D721Med (cell line): ENCODE data around the gene A2ML1.
"Not testable (repeated sequence)": the region's sequence is repeated elsewhere in the genome, so short reads cannot be mapped to it uniquely, and the experiment has no call there.

Experiments used
- DNase-seq: peaks from one replicate; pipeline ENCODE4 v3.0.0; 2011; ENCODE audit warnings: low spot score; ENCODE audit not compliant: insufficient read length
- FAIRE-seq: peaks from 2 replicates; lab custom pipeline; 2011; peaks lifted over from hg19 to GRCh38; lab: Jason Lieb, UNC
- CTCF ChIP-seq: IDR thresholded peaks from 2 replicates; pipeline ENCODE4 v1.5.1; 2012; ENCODE audit warnings: mild to moderate bottlenecking, control low read depth; ENCODE audit not compliant: insufficient read depth; ENCODE audit errors: missing control alignments

The A2ML1 gene

GRCh38 chr12:8911606-8912268, 89.3 kb downstream of the A2ML1 start:
- no peak for FAIRE-seq

GRCh38 chr12:8912914-8913313, 90.5 kb downstream of the A2ML1 start:
- TF ChIP-seq CTCF: no peak
- DNase-seq (no peak), FAIRE-seq (no peak)

More at GRCh38 chr12:8911606-8912268, 89.3 kb downstream of the A2ML1 start:
- no peak for TF ChIP-seq CTCF
- DNase-seq: no peak

GRCh38 chr12:8913702-8914032, 91.2 kb downstream of the A2ML1 start:
- TF ChIP-seq CTCF: no peak
- no peak for DNase-seq
- FAIRE-seq: peak; percentile 75

- DNase-seq: peak; percentile 34
- FAIRE-seq: not testable (repeated sequence)
- peak; percentile 9 for TF ChIP-seq CTCF
Measured at GRCh38 chr12:8914033-8914715, 91.8 kb downstream of the A2ML1 start, which contains the start of gene PHC1. TSS of gene PHC1 (plus strand) at chr12:8914509. CDS start at chr12:8917678, 3,169 bp downstream.

- DNase-seq (no peak), FAIRE-seq (no peak)
- no peak for TF ChIP-seq CTCF
Measured at GRCh38 chr12:8914716-8915526, 92.5 kb downstream of the A2ML1 start.

- TF ChIP-seq CTCF: no peak
- FAIRE-seq (no peak), DNase-seq (no peak)
Measured at GRCh38 chr12:8916154-8916553, 93.7 kb downstream of the A2ML1 start.
